Kidney tubule cell (primary cell): ENCODE data around the gene RNF182.
"Not testable (repeated sequence)": the region's sequence is repeated elsewhere in the genome, so short reads cannot be mapped to it uniquely, and the experiment has no call there.

ENCODE experiments used
- DNase-seq: peaks from one replicate; pipeline ENCODE4 v3.0.0-alpha.2; 2018; ENCODE audit warnings: low spot score

RNF182 gene

DNA sequence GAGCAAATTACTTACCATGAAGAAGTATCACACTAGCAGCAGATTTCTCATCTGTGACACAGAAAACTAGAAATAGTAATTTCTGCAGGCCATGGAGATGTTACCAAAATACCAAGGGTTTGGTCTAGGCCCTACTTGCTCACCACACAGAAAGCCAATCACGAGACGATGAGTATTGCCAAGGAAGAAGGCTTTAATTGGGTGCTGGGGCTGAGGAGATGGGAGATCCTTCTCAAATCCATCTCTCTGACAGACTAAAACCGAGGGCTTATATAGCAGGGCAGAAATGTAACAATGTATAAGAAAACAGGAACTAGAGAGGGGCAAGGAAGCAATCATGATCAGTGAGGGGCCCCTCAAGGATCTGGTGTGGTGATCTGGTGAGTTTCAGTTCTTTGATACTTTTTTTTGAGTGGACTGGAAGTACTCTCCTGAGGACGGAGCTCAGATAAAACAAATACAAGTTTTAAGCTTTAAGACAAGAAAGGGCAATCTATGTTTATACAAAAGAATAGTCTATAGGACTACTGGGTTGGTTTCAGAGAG, 40.9 kb downstream of the RNF182 start:
- DNase-seq, result no peak

DNA sequence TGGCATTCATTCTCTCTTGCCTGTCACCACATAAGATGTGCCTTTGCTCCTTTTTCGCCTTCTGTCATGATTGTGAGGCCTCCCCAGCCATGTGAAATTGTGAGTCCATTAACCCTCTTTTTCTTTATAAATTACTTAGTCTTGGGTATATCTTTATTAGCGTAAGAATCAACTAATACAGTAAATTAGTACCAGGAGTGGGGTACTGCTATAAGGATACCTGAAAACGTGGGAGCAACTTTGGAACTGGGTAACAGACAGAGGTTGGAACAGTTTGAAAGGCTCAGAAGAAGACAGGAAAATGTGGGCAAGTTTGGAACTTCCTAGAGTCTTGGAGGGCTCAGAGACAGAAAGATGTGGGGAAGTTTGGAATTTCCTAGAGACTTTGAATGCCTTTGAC, 46.6 kb downstream of the RNF182 start:
- DNase-seq, result no peak

DNA sequence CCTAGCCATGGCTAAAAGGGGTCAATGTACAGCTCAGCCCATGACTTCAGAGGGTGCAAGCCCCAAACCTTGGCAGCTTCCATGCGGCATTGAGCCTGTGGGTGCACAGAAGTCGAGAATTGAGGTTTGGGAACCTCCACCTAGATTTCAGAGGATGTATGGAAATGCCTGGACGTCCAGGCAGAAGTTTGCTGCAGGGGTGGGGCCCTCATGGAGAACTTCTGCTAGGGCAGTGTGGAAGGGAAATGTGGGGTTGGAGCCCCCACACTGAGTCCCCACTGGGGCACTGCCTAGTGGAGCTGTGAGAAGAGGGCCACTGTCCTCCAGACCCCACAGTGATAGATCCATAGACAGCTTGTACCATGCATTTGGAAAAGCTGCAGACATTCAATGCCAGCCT, 47.9 kb downstream of the RNF182 start:
- DNase-seq, result not testable (repeated sequence)

DNA sequence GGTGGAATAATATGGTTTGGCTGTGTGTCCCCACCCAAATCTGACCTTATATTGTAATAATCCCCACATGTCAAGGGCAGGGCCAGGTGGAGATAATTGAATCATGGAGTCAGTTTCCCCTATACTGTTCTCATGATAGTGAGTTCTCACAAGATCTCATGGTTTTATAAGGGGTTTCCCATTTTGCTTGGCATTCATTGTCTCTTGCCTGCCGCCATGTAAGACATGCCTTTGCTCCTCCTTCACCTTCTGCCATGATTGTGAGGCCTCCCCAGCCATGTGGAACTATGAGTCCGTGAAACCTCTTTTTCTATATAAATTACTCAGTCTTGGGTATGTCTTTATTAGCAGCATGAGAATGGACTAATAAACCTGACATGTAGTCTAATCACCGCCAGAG, 48.7 kb downstream of the RNF182 start:
- DNase-seq, result not testable (repeated sequence)

DNA sequence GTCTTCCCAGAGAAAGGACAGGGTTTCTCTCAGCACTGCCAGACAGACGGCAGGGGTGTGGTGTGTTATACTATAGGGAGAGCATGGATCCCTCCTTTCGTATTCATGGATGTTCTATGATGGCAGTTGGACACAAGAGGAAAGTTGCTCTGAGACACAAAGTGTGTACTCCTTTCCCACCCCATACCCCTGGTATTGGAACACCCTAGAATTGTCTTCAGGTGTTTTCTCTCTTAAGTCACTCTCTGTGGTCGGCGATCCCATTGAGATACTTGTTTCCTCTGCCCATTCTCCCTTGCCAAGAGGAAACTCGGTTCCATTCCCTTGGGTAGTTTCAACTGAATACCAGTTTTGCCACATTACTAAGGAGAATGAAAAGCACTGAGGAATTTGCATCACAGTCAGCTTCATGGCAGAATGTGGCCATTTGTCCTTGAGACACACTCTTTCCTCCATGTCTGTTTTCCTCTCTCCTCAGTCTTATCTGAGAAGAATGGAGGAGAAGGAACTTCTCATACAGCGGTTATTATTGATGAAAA, 53.4 kb downstream of the RNF182 start:
- no peak for DNase-seq

DNA sequence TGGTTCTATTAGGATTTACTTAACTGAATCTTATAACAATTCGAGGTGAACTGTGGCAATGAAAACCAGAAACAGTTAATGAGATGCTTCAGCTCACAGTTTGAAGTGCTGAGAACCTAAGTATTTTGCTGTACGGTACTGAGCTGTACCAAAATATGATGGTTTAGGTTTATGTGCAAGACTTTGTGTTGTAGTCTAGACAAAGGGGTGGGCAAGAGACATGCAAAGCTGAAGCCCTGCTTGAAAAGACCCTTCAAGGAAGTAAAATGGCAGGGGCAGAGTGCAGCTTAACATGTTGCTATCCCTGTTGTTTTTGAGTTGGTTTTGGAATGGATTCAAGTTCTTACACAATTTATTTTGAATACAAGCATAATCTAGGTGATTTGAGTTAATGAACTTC, 54.0 kb downstream of the RNF182 start:
- no peak for DNase-seq

DNA sequence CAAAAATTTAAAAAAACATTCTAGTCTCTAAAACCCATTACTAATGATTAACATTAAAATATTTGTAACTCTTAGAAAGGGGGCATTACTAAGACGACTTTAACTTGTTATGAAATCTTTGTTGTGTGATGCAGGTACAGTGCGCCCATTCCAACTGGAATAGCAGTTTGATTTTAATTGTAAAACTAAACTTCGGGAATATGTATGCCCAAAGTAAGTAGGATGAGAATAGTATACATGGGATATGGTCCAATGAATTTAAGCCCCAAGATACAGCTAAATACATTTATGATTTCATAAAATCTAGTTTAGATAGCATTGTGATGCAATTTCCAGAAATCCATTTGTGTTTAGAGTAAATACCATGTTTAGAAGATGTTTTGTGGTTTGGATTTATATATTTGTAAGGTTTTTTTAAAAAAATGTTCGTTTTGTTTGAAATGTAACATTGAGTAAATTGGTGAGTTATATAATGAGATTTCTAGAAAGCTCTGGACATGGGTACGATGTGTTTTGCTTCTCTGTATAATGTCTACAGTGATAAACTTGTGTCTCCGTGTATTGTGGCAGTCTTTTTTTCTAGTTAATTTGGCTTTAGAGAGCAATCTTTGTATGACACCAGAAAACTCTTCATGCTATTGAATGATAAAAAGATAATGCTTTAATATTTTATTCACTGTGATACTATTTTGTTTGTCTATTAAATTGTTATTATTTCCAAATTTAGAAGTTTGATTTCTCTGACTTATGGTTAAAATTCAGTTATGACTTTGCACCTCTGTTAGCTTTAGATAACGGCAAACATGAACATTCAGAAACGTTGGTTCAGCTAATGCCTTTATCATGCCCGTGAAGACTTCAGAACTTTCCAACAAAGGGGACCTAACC, 54.8 kb downstream of the RNF182 start:
- no peak for DNase-seq

DNA sequence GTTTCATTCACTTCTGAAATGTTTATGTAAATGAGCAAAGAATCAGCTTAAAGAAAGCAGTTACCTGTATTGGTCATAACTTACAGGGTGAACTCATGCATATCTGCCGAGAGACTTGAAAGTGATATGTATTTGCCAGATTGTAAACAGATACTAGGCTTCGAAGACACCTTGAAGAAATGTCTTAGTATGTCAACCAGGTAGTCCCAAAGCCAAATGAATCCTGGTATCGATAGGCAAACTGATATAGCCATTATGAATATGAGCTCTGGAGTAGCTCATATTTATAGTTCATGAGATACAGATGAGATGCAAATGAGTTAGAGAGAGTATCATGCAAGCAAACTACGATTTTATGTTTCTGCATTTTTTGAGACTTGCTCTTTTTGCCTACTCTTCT, 55.8 kb downstream of the RNF182 start:
- no peak for DNase-seq

DNA sequence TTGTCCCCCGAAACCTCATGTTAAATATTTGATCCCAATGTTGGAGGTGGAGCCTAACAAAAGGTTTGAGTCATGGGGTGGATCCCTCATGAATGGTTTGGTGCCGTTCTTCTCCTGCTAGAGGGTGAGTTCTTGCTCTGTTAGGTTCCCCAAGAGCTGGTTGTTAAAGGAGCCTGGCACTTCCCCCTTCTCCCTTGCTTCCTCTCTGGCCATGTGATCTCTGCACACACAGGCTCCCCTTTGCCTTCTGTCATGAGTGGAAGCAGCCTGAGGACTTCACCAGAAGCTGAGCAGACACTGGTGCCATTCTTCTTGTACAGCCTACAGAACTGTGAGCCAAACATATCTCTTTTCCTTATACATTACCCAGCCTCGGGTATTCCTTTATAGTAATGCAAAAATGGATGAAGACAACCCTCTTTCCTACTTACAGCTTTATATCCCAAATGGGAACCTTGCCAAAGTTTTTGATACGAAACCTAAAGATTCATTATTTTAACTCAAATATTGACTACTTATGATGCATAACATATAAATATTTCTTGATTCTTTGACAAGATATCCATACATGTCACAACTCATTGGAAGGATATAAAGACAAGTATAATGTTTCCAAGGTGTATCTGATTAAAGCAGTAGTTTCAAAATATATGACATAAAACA, 61.0 kb downstream of the RNF182 start:
- DNase-seq, result no peak

DNA sequence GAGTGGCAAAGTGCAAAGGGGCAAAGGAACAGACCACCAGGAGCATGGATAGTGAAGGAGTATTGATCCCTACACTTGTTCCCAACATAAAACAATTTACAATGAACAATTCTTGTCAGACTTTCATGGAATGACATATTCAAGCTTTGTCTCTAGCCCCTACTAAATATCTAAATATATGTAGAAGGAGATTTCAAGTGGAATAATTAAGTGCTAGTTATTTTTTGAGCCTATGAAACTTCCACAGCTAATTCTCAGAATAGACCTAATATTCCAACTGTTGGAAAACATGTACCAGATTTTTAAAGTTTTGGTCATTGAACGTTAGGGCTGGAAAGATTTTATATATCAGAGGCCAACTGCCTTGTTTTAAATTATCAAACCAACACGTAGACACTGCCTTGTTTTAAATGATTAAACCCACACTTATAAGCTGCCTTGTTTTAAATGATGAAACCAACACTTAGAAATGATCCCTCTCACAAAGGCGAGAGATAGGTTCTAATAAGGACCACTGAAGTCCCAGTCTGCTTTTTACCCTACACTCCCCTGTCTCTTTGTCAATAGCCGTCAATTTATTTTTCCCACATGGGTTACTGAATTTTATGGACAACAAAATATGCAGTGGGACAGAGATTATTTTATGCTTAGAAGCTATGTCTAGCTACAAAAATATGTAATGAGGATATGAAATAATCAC, 62.1 kb downstream of the RNF182 start:
- DNase-seq, result no peak

DNA sequence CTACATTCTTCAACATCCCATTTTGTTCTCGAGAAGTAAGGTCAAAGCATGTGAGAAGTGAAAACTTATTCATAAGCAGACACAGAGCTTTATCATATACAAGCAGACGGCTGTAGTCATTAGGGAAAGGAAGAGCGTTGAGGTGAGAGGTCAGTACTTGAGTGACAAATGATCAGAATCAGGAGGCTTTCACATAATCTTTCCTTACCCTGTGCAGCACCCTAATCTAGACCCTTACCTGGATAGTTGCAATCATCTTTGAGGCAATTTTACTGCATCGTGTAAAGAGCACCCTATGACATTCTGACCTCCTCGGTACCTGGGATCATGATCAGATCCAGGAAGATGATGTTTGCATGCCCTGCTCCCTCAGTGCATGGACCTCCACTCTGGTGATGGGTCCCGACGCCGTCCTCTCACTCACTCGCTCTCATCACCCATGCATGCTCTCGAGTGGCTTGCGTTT, 62.7 kb downstream of the RNF182 start:
- no peak for DNase-seq

DNA sequence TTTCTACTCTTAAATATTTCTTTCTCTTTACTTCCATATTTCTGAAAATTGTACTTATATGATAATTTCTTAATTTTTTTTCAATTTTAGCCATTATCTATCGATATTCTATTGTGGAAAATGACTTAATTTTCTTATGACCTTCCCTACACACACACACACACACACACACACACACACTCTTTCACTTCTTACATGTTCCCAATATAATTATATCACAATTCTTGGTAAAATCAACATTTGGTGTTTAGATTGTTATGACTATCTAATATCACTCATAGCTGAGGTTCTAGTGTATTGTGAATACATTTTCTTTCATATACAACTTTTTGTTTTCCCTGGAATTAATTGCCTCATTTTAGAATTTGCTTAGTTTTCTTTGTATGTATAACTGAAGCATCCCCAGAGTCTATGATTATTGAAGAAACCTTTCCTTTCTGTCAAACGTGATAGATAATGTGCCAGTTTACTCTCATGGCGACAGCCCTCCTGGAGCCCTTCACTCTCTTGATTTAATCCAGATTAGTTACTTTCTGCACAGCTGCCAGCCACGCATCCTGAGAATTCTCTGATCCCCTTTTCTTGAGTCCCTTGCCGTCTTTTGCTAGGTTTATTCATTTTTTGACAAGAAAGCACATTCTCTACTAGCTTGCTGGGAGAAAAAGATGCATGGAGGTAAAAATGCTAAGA, 63.4 kb downstream of the RNF182 start:
- no peak for DNase-seq

DNA sequence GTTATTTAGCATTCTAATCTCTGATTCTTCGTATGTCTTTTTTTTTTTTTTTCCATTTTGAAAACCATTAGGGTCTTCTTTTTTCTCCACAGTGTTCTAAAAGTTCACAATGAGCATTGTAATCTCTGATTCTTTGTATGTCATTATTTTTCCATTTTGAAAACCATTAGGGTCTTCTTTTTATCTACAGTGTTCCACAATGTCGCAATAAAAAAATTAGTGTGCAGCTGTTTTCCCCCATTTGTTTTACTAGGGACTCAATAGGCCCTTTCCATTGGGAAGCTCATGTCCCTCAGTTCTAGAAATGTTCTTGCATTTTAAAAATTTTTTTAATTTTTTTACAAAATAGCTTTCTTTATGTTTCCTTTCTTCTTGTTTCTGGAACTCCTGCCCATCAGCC, 64.2 kb downstream of the RNF182 start:
- no peak for DNase-seq

DNA sequence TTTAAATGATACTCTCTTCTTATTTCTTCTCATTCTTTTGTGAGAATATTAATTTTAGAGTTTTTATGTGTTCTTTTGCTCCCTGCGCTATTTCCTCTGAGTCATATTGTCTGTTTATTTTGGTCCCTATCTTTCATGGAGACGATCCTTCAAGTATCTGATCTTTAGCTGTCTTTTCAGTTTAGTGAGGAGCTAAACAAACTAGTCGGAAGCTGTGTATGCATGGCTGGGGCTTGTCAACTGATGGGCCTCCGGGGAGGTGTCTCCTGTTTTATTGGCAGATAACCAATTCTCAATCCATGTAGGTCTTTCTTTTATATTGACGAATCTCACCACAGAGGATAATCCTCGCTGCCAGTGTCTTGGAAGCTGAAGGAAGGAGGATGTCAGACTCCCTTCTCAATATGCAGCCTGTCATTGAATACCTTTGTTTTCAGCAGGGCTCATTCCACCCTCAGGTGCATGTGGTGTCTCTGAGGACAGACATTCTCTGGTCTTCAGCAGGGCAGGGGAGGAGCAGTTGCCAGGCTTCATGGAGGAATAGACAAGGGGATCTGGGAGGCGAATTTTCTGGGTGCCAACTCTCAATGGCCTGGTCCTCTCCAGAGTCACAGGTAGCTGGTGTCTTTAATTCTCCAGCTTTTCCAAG, 64.9 kb downstream of the RNF182 start:
- DNase-seq, result no peak

DNA sequence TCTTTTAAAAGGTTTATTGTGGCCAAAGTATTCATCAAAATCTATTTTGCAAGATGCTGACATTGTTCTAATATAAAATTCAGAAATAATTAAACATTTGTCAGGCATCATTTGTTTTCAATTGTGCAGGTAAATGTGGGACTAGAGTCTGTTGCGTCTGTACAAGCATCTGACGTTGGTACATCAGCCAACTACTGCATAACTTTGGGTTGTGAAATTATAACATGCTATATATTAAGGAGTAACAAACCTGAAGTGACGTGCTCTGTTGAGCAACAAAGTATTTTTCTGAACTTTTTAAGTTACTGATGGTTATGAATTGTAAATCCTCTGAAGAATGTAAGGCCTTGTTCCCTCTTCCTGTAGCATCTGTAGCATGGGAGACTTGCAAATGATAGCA, 66.0 kb downstream of the RNF182 start:
- no peak for DNase-seq

DNA sequence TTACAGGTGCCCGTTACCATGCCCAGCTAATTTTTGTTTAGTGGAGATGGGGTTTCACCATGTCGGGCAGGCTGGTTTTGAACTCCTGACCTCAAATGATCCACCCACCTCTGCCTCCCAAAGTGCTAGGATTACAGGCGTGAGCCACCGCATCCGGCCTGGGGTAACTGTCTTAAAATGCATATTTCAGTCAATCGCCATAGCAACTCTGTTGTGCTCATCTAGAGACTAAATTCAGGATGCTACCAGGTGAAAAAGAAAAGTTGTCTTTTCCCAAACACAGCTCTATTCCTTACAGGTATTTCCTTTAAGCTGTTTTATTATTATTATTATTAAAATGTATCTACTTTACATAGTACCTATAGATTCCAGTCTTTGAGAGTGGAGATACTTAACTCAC, 66.6 kb downstream of the RNF182 start:
- no peak for DNase-seq

DNA sequence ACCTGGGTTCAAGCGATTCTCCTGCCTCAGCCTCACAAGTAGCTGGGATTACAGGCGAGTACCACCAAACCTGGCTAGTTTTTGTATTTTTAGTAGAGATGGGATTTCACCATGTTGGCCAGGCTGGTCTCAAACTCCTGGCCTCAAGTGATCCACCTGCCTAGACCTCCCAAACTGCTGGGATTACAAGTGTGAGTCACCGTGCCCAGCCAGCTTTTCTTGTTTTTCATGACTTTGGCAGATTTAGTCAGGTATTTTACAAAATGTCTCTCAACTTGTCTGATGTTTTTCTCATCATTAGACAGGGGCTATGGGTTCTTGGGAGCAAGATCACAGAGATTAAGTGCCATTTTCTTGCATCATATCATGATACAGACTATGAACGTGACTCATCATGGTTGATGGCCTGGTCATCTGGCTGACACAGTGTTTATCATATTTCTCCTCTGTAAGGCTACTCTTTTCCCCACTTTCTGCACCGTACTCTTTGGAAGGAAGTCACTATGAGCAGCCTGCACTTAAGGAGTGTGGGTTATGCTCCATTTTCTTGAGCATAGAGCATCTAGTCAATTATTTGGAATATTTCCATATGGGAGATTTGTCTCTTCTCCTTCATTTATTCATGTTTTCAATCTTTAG, 67.8 kb downstream of the RNF182 start:
- DNase-seq, result peak; percentile 73

DNA sequence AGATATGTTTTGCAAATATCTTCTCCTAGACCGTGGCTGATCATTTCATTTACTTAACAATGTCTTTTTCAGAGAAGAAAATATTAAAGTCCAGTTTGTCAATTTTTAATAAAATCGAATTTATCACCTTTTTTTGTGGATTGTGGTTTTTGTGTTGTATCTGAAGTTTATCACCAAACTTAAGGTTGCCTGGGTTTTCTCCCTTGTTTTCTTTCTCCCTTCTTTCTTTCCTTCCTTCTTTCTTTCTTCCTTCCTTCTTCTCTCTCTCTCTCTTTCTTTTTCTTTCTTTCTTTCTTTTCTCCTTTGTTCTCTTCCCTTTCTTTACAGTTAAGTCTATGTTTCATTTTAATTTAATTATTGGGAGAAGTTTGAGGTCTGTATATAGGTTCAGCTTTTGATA, 68.7 kb downstream of the RNF182 start:
- DNase-seq, result no peak

DNA sequence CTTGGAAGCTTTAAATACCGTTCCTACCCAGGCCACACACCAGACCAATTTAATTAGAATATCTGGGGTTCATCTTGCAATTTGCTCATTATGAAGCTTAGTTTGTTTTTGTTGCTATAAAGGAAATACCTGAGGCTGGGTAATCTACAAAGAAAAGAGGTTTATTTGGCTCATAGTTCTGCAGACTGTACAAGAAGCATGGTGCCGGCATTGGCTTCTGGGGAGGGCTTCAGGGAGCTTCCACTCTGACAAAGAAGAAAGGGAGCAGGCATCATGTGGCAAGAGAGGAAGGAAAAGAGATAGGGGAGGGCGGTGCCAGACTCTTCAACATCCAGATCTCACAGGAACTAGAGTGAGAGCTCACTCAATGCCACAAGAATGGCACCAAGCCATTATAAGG, 73.6 kb downstream of the RNF182 start:
- DNase-seq, result no peak

DNA sequence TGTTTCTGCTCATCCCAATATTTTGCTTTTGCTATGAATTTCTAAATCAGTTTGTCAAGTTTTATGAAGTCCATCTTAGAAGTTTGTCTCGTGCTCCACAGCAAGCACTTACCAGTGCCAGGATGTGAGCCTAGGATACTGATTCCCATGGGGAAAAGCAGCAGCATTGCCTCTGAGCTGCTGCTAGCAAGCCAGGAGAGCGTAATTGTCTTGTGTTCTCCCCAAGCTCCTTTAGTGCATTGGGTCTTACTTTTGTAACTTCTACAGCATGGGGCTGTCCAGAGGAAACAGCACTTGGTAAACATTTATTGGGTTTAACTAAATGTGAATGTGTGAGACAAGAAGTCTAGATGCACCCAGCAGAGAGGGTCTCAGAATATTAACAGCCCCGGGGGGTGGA, 76.1 kb downstream of the RNF182 start:
- no peak for DNase-seq
